Pancreas (tissue), 10 donors: ENCODE data around the gene ACOX3. TPM values are rescaled to one million over a fixed set of nuclear protein-coding genes. Genes with fewer than 3 reads are reported as not detected.

Experiments used
- ATAC-seq, 4 donors: fragments of 200-7000 bp; cut with Tn5 transposase; one replicate each; pipeline versions ENCODE4 v1.8.0 to v1.9.1; 2020; ENCODE audit warnings: mild to moderate bottlenecking in 4 of 4, moderate library complexity in 4 of 4
- DNase-seq, 6 donors: peaks; one replicate each; pipeline ENCODE4 v3.0.0-alpha.2; 2020
- FAIRE-seq: peaks from 2 replicates; lab custom pipeline; 2012; peaks lifted over from hg19 to GRCh38; lab: Jason Lieb, UNC
- H3K27ac ChIP-seq, 4 donors: fragments of 200-600 bp; sonication (generic); 1 replicate in 3 of 4; 2 replicates in 1 of 4; pipeline versions ENCODE4 v1.5.0 to v1.8.0; 2020
- H3K27me3 ChIP-seq, 4 donors: fragments of 200-600 bp; one replicate each; pipeline ENCODE4 v1.8.0; 2021
- H3K36me3 ChIP-seq, 3 donors: fragments of 200-600 bp; sonication (generic) in 1 of 3; one replicate each; pipeline versions ENCODE4 v1.5.0 to v1.8.0; 2020 to 2021
- H3K4me1 ChIP-seq, 3 donors: fragments of 200-600 bp; one replicate each; pipeline ENCODE4 v1.8.0; 2021
- H3K4me3 ChIP-seq, 4 donors: fragments of 200-600 bp; sonication (generic) in 2 of 4; one replicate each; pipeline versions ENCODE4 v1.5.0 to v1.8.0; 2020 to 2021
- H3K9me3 ChIP-seq, 4 donors: fragments of 200-600 bp; one replicate each; pipeline ENCODE4 v1.8.0; 2021
- CTCF ChIP-seq, 4 donors: fragments of 200-600 bp; sonication (generic) in 3 of 4; IDR thresholded peaks; one replicate each; pipeline versions ENCODE4 v1.5.0 to v1.8.0; 2021; ENCODE audit warnings: antibody characterized with exemption in 4 of 4
- WGBS, 2 donors: extraction: QIAGEN DNeasy Blood & Tissue Kit; methylation state at CpG; one replicate each; pipeline ENCODE4 v1.1.7; 2013; 5-methylcytosine and 5-hydroxymethylcytosine counted together
- intact Hi-C, 3 donors: fragments of 100-400 bp; cut with DNase I; formaldehyde crosslinking; loops; one replicate each; pipeline versions ENCODE4 v1.11.1 to v1.14.2; 2022
- polyA plus RNA-seq, 2 donors: library from polyadenylated mRNA; stranded (reverse); fragments of 200-250 nt; gene quantifications; one replicate each; pipeline ENCODE4 v1.2.3, GENCODE V29; 2013
- total RNA-seq, 6 donors: library from RNA; stranded (reverse); fragmentation: NEBNext Ultra II Directional in 4 of 6; extraction: Animal tissue kit (Norgen Biotek cat#: 25700) in 4 of 6; gene quantifications; one replicate each; pipeline versions ENCODE4 v1.2.1 to v1.2.4, GENCODE V29; 2021 to 2023
- donor health status: healthy with polysubstance abuse.
- donor health status: DM: no; HTN: no; CAD: no; lungs with moderate emphysema.
- donor health status: DM: no; HTN: no; CAD: no.
- donor health status: control.
- donor health status: control.
- donor health status: Bipolar disorder and iron deficiency.
- donor health status: DM: yes; HTN: yes; CAD: no.
- donor health status: DM: no; HTN: no; CAD: no.
- donor health status: DM: no; HTN: no; CAD: no.
- donor health status: DM: yes; HTN: yes; CAD: no.

The ACOX3 gene
- total and polyA plus RNA-seq, 8 donors, result 16.1 to 24.8 (median 18.6) TPM

- intact Hi-C loops, result loop anchor here in 1 of 3 donors (10.0 kb wide), 1 partner anchor 119 kb away; the partner anchor contains the start of gene CPZ
- no peak for FAIRE-seq
- WGBS, 2 donors, result 87 to 90% methylated on average over 29 of the region's 29 CpGs
These were observed 35.4 kb upstream of the ACOX3 start for GRCh38 chr4:8475751-8476575.

GRCh38 chr4:8474856-8475255 lies 34.3 kb upstream of the ACOX3 start:
- intact Hi-C loops, result loop anchor here in 2 of 3 donors (5.0 to 10.0 kb wide), 2 partner anchors 112 to 120 kb away; partner anchors contain the start of gene CPZ (in 1 of the 2)
- Histone ChIP-seq H3K9me3 (no peaks in the 10 kb centered on the region), H3K27ac (no peak overlapping the region), H3K4me1 (no peaks in the 10 kb centered on the region), H3K36me3 (peaks cover 0 to 14% (median 0%) of the 10 kb centered on the region in 3 donors), H3K4me3 (no peak overlapping the region), H3K27me3 (no peaks in the 10 kb centered on the region)
- ATAC-seq (no peak), DNase-seq (peak in 1 of 6 donors; percentile 43), FAIRE-seq (no peak)
- TF ChIP-seq CTCF (IDR thresholded peaks at IDR 0.05), result no peak
- 94 to 98% methylated on average over 13 of the region's 13 CpGs for WGBS, 2 donors

More at GRCh38 chr4:8475751-8476575, 35.4 kb upstream of the ACOX3 start:
- Histone ChIP-seq H3K4me1 (no peaks in the 10 kb centered on the region), H3K27ac (no peak overlapping the region), H3K4me3 (no peak overlapping the region), H3K9me3 (no peaks in the 10 kb centered on the region), H3K36me3 (peaks cover 0 to 14% (median 0%) of the 10 kb centered on the region in 3 donors), H3K27me3 (no peaks in the 10 kb centered on the region)
- DNase-seq (no peak), ATAC-seq (no peak)
- no peak for TF ChIP-seq CTCF (IDR thresholded peaks at IDR 0.05)

- ATAC-seq (no peak), DNase-seq (peak in 1 of 6 donors; percentile 50), FAIRE-seq (no peak)
- no peaks in the 10 kb centered on the region for H3K4me1 ChIP-seq
- no peak overlapping the region for H3K4me3 ChIP-seq
- 84 to 85% methylated on average over 20 of the region's 20 CpGs for WGBS, 2 donors
- H3K27ac ChIP-seq, result no peak overlapping the region
- TF ChIP-seq CTCF (IDR thresholded peaks at IDR 0.05), result no peak
- H3K27me3 ChIP-seq, result no peaks in the 10 kb centered on the region
- intact Hi-C loops, result loop anchor here in 2 of 3 donors (5.0 to 10.0 kb wide), 2 partner anchors 113 to 121 kb away; partner anchors contain the start of gene CPZ (in 1 of the 2)
- H3K36me3 ChIP-seq, result peaks cover 0 to 17% (median 0%) of the 10 kb centered on the region in 3 donors
- no peaks in the 10 kb centered on the region for H3K9me3 ChIP-seq
These were observed 33.5 kb upstream of the ACOX3 start for GRCh38 chr4:8473920-8474590.

- no peak for FAIRE-seq
- intact Hi-C loops, result loop anchor here in 2 of 3 donors (5.0 to 10.0 kb wide), 2 partner anchors 114 to 121 kb away; partner anchors contain the start of gene CPZ (in 1 of the 2)
- TF ChIP-seq CTCF (IDR thresholded peaks at IDR 0.05), result no peak
- Histone ChIP-seq H3K27me3 (no peaks in the 10 kb centered on the region), H3K4me1 (no peaks in the 10 kb centered on the region), H3K9me3 (no peaks in the 10 kb centered on the region), H3K36me3 (peaks cover 0 to 19% (median 0%) of the 10 kb centered on the region in 3 donors), H3K27ac (no peak overlapping the region), H3K4me3 (no peak overlapping the region)
- WGBS, 2 donors, result 89% methylated on average over 23 of the region's 23 CpGs
- peak in 1 of 4 donors; percentile 4 for ATAC-seq
- DNase-seq, result peak in 2 of 6 donors; percentile 25 to 69
These were observed 32.8 kb upstream of the ACOX3 start for GRCh38 chr4:8473198-8473919.
